Endothelial cell of umbilical vein (primary cell): ENCODE results near the gene DAZAP1. TPM values are rescaled to one million over a fixed set of nuclear protein-coding genes. Genes with fewer than 3 reads are reported as not detected.

Experiments used
- BruUV-seq: library from RNA; stranded (reverse); fragments of 400-500 nt; replicated peaks from 2 replicates; lab custom pipeline; 2021; lab: Mats Ljungman, UMichigan
- CTCF ChIA-PET: fragments of 300-600, 350-600 bp; sonication (Branson Sonifier 250); formaldehyde crosslinking; loops from one replicate; lab custom pipeline; 2021; ENCODE audit warnings: antibody characterized with exemption, inconsistent platforms; lab: Charles Lee
- POLR2A ChIA-PET: fragments of 300-600, 350-600 bp; sonication (Branson Sonifier 250); formaldehyde crosslinking; loops from one replicate; lab custom pipeline; 2021; ENCODE audit warnings: antibody characterized with exemption, inconsistent platforms; lab: Charles Lee
- DNase-seq: peaks from one replicate; pipeline ENCODE4 v3.0.0-alpha.2; 2011; ENCODE audit warnings: low read depth, low spot score
- FAIRE-seq: peaks from 2 replicates; lab custom pipeline; 2011; peaks lifted over from hg19 to GRCh38; lab: Jason Lieb, UNC
- H2AFZ ChIP-seq: 2 replicates; pipeline ENCODE4 v1.6.0; 2012; ENCODE audit warnings: low read depth, low read length, control low read depth, inconsistent platforms
- H3K27ac ChIP-seq: 2 replicates; pipeline ENCODE4 v1.5.1; 2011; ENCODE audit warnings: low read depth, mild to moderate bottlenecking, control low read depth, low read length, moderate library complexity; ENCODE audit not compliant: insufficient read depth
- H3K27me3 ChIP-seq, 2 experiments: 2 replicates each; pipeline versions ENCODE4 v1.6.0 to v1.6.1; 2011; ENCODE audit warnings: low read length in 2 of 2, mixed read lengths in 1 of 2; ENCODE audit not compliant: control insufficient read depth in 2 of 2, insufficient read depth in 2 of 2
- H3K36me3 ChIP-seq, 2 experiments: 2 replicates in 1 of 2; 3 replicates in 1 of 2; pipeline ENCODE4 v1.5.1; 2011; ENCODE audit warnings: low read length in 2 of 2, mild to moderate bottlenecking in 1 of 2, moderate library complexity in 1 of 2; ENCODE audit not compliant: control insufficient read depth in 2 of 2, insufficient read depth in 2 of 2; ENCODE audit errors: extremely low read depth in 1 of 2
- H3K4me1 ChIP-seq: 3 replicates; pipeline ENCODE4 v1.5.1; 2011; ENCODE audit warnings: mild to moderate bottlenecking, low read length; ENCODE audit not compliant: control insufficient read depth, insufficient read depth; ENCODE audit errors: extremely low read depth
- H3K4me2 ChIP-seq: 2 replicates; pipeline ENCODE4 v1.6.1; 2011; ENCODE audit warnings: low read length, control low read depth, mixed read lengths; ENCODE audit not compliant: insufficient read depth
- H3K4me3 ChIP-seq, 3 experiments: fragments of 200-600 bp in 1 of 3; sonication (generic), shearing (Covaris generic) in 1 of 3; replicated peaks in 1 of 3; 2 replicates each; pipeline ENCODE4 v1.5.1; 2011 to 2016; ENCODE audit warnings: control low read depth in 3 of 3, low read length in 3 of 3, mild to moderate bottlenecking in 2 of 3, inconsistent platforms in 1 of 3, low read depth in 1 of 3, moderate library complexity in 1 of 3; ENCODE audit not compliant: insufficient read depth in 1 of 3
- H3K79me2 ChIP-seq: 2 replicates; pipeline ENCODE4 v1.6.0; 2012; ENCODE audit warnings: low read length, inconsistent platforms; ENCODE audit not compliant: control insufficient read depth, insufficient read depth
- H3K9ac ChIP-seq: replicated peaks from 2 replicates; pipeline ENCODE3; 2011; ENCODE audit warnings: low read length, control low read depth; ENCODE audit not compliant: insufficient read depth; ENCODE audit errors: extremely low read depth
- H3K9me1 ChIP-seq: replicated peaks from 3 replicates; pipeline ENCODE4 v1.6.0; 2011; ENCODE audit warnings: mild to moderate bottlenecking, low read length; ENCODE audit not compliant: control insufficient read depth, insufficient read depth; ENCODE audit errors: extremely low read depth
- H3K9me3 ChIP-seq: replicated peaks from 2 replicates; pipeline ENCODE4 v1.5.1; 2012; ENCODE audit warnings: low read length, inconsistent platforms; ENCODE audit not compliant: control insufficient read depth, insufficient read depth
- H4K20me1 ChIP-seq: replicated peaks from 2 replicates; pipeline ENCODE3; 2011; ENCODE audit warnings: mild to moderate bottlenecking, low read length; ENCODE audit not compliant: control insufficient read depth, insufficient read depth; ENCODE audit errors: extremely low read depth
- EZH2 ChIP-seq: IDR thresholded peaks from 2 replicates; pipeline ENCODE4 v1.6.1; 2012; ENCODE audit warnings: borderline replicate concordance, low read depth, mild to moderate bottlenecking, moderate library complexity, low read length, inconsistent platforms; ENCODE audit not compliant: severe bottlenecking
- FOS ChIP-seq: IDR thresholded peaks from 2 replicates; pipeline ENCODE4 v1.6.1; 2011; ENCODE audit warnings: mild to moderate bottlenecking, low read length, moderate library complexity, borderline replicate concordance; ENCODE audit not compliant: insufficient read depth
- GATA2 ChIP-seq: IDR thresholded peaks from 2 replicates; pipeline ENCODE4 v1.7.0; 2011; ENCODE audit warnings: low read depth, mild to moderate bottlenecking, moderate library complexity, mixed read lengths, low read length; ENCODE audit not compliant: insufficient read length, insufficient read depth
- JUN ChIP-seq: IDR thresholded peaks from 2 replicates; pipeline ENCODE4 v1.6.1; 2011; ENCODE audit warnings: borderline replicate concordance, low read depth; ENCODE audit not compliant: insufficient read length, insufficient read depth
- MAX ChIP-seq: IDR thresholded peaks from 2 replicates; pipeline ENCODE4 v1.6.1; 2011; ENCODE audit not compliant: insufficient read depth, insufficient read length
- MYC ChIP-seq: IDR thresholded peaks from one replicate; pipeline ENCODE4 v1.6.1; 2011; ENCODE audit warnings: mild to moderate bottlenecking, low read depth, low read length
- POLR2A ChIP-seq: IDR thresholded peaks from 2 replicates; pipeline ENCODE4 v1.6.1; 2012; ENCODE audit warnings: low read depth, mild to moderate bottlenecking, control low read depth, low read length
- POLR2AphosphoS5 ChIP-seq: IDR thresholded peaks from 2 replicates; pipeline ENCODE4 v1.6.1; 2012; ENCODE audit warnings: low read depth, mild to moderate bottlenecking, control low read depth, low read length, moderate library complexity; ENCODE audit not compliant: insufficient read depth
- dilution Hi-C: fragments of 300-500 bp; cut with MboI; formaldehyde crosslinking; loops from one replicate; pipeline ENCODE4 v1.15.0; 2019; ENCODE audit warnings: low sequenced_read_pairs; ENCODE audit not compliant: extremely low pct_ligation_motif_present
- intact Hi-C: fragments of 100-400 bp; cut with micrococcal nuclease; formaldehyde crosslinking; loops from one replicate; pipeline ENCODE4 v1.10.0; 2022
- polyA plus RNA-seq, 4 experiments: library from polyadenylated mRNA; depleted of rRNA in 3 of 4; stranded (reverse) in 3 of 4; unstranded in 1 of 4; fragments of >200 nt; gene quantifications; 2 replicates each; pipeline versions ENCODE4 v1.2.1 to v1.2.3, GENCODE V29; 2011 to 2012; ENCODE audit warnings: missing spikeins in 1 of 4
- total RNA-seq: library from RNA; stranded (reverse); gene quantifications from 2 replicates; pipeline ENCODE4 v1.2.3, GENCODE V29; 2021
- TF ChIP-seq, protein P1 (sequence below), 2 donors: IDR thresholded peaks; 1 replicate in 1 of 2; 2 replicates in 1 of 2; pipeline ENCODE4 v1.5.1; 2011; ENCODE audit warnings: low read length in 2 of 2, mild to moderate bottlenecking in 2 of 2, moderate library complexity in 2 of 2, control low read depth in 1 of 2, inconsistent platforms in 1 of 2, low read depth in 1 of 2; ENCODE audit not compliant: insufficient read depth in 1 of 2; ENCODE audit errors: extremely low read depth in 1 of 2

DAZAP1 gene
- total and polyA plus RNA-seq, 2 donors (not counting 3 experiments of a cell fraction or from before 2014, with no cell fraction given), result 50.1 to 187 TPM

- intact Hi-C loops, result no loop called here
- Histone ChIP-seq H3K9ac (no peak overlapping the region), H3K9me1 (no peaks in the 10 kb centered on the region), H3K36me3 (no peaks in the 10 kb centered on the region), H3K4me1 (no peaks in the 10 kb centered on the region), H2AFZ (no peak overlapping the region), H4K20me1 (no peaks in the 10 kb centered on the region), H3K27ac (no peak overlapping the region), H3K9me3 (no peaks in the 10 kb centered on the region), H3K79me2 (no peaks in the 10 kb centered on the region), H3K27me3 (peaks cover 28 to 43% of the 10 kb centered on the region in 2 experiments), H3K4me3 (no peak overlapping the region), H3K4me2 (no peak overlapping the region)
- ChIA-PET CTCF (interaction anchor here (0.6 to 2.4 kb wide), 2 partner anchors 14 to 65 kb away, joined by 3 to 14 read pairs; no protein-coding TSS in a partner anchor), POLR2A (no interaction called here)
- TF ChIP-seq MAX (no peak), GATA2 (no peak), EZH2 (no peak), POLR2A (no peak), POLR2AphosphoS5 (no peak), FOS (no peak), MYC (no peak), JUN (no peak)
- TF ChIP-seq, protein P1, sequence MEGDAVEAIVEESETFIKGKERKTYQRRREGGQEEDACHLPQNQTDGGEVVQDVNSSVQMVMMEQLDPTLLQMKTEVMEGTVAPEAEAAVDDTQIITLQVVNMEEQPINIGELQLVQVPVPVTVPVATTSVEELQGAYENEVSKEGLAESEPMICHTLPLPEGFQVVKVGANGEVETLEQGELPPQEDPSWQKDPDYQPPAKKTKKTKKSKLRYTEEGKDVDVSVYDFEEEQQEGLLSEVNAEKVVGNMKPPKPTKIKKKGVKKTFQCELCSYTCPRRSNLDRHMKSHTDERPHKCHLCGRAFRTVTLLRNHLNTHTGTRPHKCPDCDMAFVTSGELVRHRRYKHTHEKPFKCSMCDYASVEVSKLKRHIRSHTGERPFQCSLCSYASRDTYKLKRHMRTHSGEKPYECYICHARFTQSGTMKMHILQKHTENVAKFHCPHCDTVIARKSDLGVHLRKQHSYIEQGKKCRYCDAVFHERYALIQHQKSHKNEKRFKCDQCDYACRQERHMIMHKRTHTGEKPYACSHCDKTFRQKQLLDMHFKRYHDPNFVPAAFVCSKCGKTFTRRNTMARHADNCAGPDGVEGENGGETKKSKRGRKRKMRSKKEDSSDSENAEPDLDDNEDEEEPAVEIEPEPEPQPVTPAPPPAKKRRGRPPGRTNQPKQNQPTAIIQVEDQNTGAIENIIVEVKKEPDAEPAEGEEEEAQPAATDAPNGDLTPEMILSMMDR (IDR thresholded peaks at IDR 0.05; ENCODE audit: extremely low read depth in 1 of 2, insufficient read depth in 1 of 2, low read depth in 1 of 2, low read length in 2 of 2), result no peak
- dilution Hi-C loops, result no loop called here
- DNase-seq, result no peak
- BruUV-seq, result no TSS peak
- FAIRE-seq, result no peak
These were observed 44.8 kb downstream of the DAZAP1 start for GRCh38 chr19:1451916-1452801.
